LNCaP clone FGC (cell line): ENCODE data around the gene KDM2B.
"Not testable (repeated sequence)": the region's sequence is repeated elsewhere in the genome, so short reads cannot be mapped to it uniquely, and the experiment has no call there.

Experiments
- DNase-seq: peaks from one replicate; pipeline ENCODE4 v3.0.0-alpha.2; 2011; ENCODE audit warnings: low read depth
- H3K4me3 ChIP-seq: 2 replicates; pipeline ENCODE4 v1.5.1; 2011; ENCODE audit warnings: mild to moderate bottlenecking, low read depth, low read length, control low read depth
- CTCF ChIP-seq: IDR thresholded peaks from 2 replicates; pipeline ENCODE4 v1.5.1; 2012; ENCODE audit warnings: mild to moderate bottlenecking; ENCODE audit not compliant: control insufficient read depth, insufficient read depth; ENCODE audit errors: extremely low read depth

The KDM2B gene

GRCh38 chr12:121489874-121490273 is 90.9 kb downstream of the KDM2B start:
- no peak overlapping the region for H3K4me3 ChIP-seq
- DNase-seq = no peak
- TF ChIP-seq CTCF = no peak

- TF ChIP-seq CTCF = no peak
- H3K4me3 ChIP-seq = no peak overlapping the region
- no peak for DNase-seq
Observed at GRCh38 chr12:121484967-121485366, 95.9 kb downstream of the KDM2B start.

- not testable (repeated sequence) for DNase-seq, H3K4me3 ChIP-seq
Observed at GRCh38 chr12:121484564-121484963, 96.3 kb downstream of the KDM2B start.

GRCh38 chr12:121483949-121484348 is 96.9 kb downstream of the KDM2B start:
- H3K4me3 ChIP-seq = no peak overlapping the region
- TF ChIP-seq CTCF = no peak
- DNase-seq = no peak

- DNase-seq = no peak
- TF ChIP-seq CTCF = no peak
- no peak overlapping the region for H3K4me3 ChIP-seq
Observed at GRCh38 chr12:121476477-121476876, 104.3 kb downstream of the KDM2B start.

- DNase-seq = no peak
- no peak overlapping the region for H3K4me3 ChIP-seq
- no peak for TF ChIP-seq CTCF
Observed at GRCh38 chr12:121475279-121475678, 105.5 kb downstream of the KDM2B start.

- TF ChIP-seq CTCF = no peak
- H3K4me3 ChIP-seq = no peak overlapping the region
- no peak for DNase-seq
Observed at GRCh38 chr12:121472150-121472905, 108.5 kb downstream of the KDM2B start.
